GM18907 (cell line): ENCODE measurements around the gene RAVER2.
"Not testable (repeated sequence)": the region's sequence is repeated elsewhere in the genome, so short reads cannot be mapped to it uniquely, and the experiment has no call there.

ENCODE experiments used
- ATAC-seq: cut with Tn5 transposase; IDR thresholded peaks from one replicate; pipeline ENCODE4 v1.9.1; 2021; ENCODE audit warnings: mild to moderate bottlenecking, moderate library complexity; ENCODE audit not compliant: unreplicated experiment

Gene RAVER2

DNA sequence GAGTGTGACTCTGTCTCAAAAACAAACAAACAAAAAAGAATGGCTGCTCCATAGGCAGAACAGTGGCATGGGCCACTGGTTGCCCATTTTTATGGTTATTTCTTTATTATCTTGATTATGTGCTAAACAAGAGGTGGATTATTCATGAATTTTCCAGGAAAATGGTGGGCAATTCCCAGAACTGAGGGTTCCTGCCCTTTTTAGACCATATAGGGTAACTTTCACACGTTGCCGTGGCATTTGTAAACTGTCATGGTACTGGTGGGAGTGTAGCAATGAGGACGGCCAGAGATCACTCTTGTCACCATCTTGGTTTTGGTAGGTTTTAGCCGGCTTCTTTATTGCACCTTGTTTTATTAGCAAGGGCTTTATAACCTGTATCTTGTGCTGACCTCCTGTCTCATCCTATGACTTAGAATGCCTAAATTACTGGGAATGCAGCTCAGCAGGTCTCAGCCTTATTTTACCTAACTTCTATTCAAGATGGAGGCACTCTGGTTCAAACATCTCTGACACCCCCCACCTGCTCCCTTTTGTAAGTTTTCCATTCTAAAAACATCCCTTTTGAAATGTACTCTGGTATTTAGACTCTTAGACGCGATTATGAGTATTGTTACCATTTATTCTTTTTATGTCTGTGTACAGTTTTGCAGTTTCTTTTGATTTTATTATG, 57.1 kb downstream of the RAVER2 start:
- ATAC-seq, result no peak

DNA sequence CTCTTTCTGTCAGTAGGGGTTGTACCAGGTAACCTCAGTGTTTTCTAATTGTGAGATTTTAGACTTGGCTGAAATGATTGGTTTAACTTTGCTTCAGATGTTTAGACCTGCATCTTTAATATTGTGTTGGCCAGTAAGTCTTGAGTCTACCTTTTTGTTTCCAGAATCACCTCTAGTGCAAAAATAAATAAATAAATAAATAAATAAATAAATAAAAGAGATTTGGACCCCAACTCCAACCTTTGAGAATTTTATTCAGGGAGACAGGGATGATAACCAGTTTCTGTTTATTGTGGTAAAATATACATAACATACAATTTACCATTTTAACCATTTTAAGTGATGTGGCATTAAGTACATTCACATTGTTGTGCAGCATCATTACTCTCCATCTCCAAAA, 64.4 kb downstream of the RAVER2 start:
- no peak for ATAC-seq

DNA sequence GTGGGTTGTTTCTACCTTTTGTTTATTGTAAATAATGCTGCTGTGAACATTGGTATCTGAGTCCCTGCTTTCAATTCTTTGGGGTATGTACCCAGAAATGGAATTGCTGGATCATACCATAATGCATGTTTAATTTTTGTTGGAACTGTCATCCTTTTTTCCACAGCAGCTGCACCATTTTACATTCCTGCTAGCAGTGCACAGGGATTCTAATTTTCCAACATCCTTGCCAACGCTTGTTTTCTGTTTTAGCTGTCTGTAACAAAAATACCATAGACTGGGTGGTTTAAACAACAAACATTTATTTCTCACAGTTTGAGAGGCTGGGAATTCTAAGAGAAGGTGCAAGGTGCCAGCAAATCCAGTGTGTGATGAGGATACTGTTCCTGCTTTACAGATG, 65.1 kb downstream of the RAVER2 start:
- no peak for ATAC-seq

DNA sequence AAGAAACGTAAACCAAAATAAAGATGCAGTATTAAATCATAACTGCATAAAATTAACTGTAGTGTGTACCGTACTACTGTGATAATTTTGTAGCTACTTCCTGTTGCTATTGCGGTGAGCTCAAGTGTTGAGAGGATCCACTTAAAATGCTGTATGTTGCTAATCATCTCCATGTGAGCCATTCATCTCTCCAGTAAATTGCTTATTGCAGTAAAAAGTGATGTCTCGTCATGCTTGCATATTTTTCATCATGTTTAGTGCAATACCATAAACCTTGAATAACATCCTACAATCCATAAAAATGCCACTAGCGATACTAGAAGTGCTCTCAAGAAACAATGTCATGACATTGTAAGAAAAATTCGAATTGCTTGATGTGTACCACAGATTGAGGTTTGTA, 66.3 kb downstream of the RAVER2 start:
- no peak for ATAC-seq

DNA sequence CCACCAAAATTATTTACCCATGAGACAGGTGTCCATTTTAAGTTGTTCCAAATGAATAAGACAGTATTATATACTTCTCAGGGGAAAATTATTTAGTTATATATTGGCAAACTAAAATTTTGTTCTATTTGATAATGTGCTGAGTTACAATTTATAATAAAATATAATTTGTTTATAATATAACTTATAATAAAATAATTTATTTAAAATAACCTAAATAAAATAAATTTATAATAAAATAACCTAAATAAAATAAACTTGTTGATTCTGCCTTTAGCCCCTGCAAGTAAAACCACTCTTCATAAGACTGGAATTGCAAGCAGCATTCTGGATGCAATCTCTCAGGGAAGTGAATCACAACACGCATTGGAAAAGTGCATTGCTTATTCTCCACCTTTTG, 69.6 kb downstream of the RAVER2 start:
- ATAC-seq, result no peak

DNA sequence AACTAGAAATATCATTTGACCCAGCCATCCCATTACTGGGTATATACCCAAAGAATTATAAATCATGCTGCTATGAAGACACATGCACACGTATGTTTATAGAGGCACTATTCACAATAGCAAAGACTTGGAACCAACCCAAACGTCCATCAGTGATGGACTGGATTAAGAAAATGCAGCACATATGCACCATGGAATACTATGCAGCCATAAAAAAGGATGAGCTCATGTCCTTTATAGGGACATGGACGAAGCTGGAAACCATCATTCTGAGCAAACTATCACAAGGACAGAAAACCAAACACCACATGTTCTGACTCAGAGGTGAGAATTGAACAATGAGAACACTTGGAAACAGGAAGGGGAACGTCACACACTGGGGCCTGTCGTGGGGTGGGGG, 72.5 kb downstream of the RAVER2 start:
- ATAC-seq, result not testable (repeated sequence)

DNA sequence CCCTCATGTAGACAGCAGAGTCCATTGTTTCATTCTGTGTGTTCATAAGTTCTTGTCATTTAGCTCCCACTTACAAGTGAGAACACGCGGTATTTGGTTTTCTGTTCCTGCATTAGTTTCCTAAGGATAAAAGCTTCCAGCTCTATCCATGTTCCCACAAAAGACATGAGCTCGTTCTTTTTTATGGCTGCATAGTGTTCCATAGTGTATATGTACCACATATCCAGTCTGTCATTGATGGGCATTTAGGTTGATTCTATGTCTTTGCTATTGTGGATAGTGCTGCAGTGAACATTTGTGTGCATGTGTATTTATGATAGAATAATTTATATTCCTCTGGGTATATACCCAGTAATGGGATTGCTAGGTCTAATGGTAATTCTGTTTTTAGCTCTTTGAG, 75.7 kb downstream of the RAVER2 start:
- ATAC-seq, result not testable (repeated sequence)

DNA sequence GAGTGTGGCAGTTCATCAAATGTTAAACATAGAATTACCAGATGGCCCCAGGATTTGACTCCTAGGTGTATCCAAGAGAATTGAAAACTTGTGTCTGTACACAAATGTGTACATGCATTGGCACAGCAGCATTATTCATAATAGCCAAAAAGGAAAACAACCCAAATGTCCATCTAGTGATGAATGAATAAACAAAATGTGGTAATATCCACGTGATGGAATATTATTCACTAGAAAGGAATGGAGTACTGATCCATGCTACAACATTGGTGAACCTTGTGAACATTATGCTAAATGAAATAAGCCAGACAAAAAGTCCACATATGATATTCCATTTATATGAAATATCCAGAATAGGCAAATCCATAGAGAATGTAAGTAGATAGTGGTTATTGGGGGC, 77.7 kb downstream of the RAVER2 start:
- ATAC-seq, result no peak

DNA sequence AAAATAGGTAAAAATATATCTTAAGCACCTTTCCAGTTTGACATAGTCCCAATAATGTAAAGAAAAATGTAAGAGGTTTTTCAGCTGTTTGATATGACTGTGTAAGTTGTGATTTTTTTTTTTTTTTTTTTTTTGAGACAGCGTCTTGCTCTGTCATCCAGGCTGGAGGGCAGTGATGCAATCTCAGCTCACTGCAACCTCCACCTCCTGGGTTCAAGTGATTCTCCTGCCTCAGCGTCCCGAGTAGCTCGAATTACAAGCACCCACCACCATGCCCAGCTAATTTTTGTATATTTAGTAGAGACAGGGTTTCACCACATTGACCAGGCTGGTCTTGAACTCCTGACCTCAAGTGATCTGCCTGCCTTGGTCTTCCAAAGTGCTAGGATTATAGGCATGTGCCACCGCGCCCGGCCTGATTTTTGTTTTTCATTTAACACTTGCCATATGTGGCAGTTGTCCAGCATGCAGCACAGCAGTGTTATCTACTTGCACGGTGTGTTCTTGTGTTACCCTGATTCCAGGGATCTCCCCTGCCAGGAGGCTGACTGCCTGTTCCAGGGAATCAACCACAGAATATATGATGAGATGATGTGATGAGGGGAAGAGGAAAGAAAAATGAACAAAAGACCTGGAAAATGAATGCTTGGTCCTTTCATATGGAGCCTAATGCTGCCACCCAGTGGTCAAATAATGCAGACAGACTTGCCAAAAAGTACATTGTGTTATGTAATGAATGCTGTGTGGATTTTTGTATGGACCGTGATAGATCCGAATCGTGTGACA, 79.0 kb downstream of the RAVER2 start:
- ATAC-seq, result peak; percentile 70

DNA sequence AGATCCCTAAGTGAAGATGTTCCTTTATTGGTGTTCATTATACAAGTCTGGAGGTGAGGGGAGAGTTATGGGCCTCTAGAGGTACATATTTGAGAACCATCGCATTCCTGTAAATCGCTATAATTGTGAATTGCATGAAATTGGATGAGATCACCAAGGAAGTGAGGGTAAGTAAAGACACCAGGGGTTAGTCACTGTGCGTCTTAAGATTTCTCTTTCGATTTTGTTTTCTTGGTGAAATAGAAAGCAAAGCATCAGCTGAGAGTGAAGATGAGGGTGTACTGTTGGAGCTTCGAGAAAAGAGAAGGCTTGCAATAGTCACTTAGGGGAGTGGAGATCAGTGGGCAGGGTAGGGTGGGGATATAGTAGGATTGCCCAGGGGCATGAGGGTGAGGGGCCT, 82.1 kb downstream of the RAVER2 start:
- ATAC-seq, result no peak

DNA sequence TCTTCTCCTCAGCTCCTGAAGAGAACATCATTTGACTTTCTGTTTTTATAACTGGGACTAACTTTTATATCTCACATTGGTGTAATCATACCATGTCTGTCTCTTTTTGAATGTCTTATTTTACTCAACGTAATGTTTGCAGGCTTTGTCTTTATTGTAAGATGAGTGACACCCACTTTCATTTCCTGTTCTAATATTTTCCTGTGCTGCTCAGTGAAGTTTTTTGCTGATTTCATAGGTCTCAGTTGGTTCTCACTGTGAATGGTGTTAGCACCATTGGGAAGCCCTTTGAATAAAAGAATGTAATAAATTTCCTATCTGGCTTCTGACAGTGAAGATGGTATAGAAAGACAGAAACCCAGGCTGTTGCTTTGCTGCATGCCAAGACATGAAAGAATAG, 84.0 kb downstream of the RAVER2 start:
- ATAC-seq, result no peak

DNA sequence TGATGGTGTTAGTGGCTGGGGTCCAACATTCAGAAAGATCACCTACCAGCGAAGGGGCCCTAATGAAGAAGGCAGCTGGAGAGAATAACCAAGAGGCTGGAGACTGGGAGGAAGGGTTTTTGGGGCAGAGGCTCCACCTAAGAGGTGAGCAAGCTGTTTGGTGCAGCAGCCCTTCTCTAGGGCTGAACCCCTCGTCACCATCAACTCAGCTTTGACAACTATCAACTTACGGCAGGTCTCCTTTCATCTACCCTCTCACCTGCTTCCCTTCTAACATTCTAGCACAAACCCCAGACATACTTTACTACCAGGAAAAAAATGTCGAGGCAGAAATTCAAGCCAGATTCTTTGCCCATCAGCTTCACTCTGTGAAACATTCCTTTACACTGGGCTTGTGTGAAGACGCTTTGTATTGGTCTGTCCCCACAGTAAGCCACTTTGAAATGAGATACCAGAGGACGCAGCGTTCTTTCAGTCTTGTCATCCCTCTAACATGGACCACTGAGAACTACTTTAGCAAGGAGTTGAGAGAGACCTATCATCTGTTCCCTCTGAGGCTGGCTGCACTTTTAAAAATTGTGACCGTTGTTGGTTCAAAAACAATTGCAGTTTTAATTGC, 84.6 kb downstream of the RAVER2 start:
- no peak for ATAC-seq

DNA sequence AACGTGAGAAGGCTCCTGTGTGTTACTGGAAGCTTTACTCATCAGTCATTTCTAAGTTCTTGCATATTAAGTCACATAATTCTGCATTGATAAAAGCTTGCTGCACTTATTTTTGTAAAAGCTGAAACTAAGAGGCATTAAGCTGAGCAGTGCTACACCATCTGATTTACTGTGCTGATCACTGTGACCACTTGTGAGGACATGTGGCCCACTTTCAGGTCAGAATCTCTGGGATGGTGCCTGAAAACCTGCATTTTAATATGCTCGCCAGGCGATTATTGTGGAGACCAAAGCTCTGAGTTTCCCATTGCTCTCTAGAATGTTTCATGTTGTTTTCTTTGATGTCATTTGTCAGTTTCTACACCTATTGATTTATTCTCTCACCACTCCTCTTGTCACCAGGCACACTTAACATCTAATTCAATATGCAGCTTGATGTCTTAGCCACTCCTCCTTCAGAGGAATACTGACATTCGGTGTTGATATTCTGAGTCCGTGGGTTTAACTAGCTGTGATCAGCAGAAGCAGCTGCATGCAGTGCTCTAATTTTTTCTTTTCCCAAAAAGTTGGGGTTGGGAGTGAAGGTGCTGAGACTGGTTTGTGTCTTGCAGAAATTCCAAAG, 85.3 kb downstream of the RAVER2 start:
- no peak for ATAC-seq

DNA sequence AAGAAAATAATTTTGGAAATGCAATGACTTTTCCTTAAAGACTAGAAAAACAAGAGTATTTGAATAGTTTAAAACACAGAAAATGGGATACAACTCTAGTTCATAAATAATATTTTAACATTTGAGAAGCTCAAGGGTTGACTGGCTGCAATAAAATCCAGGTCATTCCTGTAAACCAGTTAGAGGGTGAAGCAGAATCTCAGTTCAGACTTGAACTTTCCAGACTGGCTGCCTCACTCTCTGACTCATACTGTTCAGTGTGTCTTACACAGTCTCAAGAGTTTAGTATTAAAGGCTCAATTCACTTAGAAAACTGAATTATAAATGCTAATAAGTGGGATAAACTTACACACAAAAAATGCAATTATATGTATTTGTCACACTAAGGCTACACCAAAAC, 89.9 kb downstream of the RAVER2 start:
- ATAC-seq, result no peak

DNA sequence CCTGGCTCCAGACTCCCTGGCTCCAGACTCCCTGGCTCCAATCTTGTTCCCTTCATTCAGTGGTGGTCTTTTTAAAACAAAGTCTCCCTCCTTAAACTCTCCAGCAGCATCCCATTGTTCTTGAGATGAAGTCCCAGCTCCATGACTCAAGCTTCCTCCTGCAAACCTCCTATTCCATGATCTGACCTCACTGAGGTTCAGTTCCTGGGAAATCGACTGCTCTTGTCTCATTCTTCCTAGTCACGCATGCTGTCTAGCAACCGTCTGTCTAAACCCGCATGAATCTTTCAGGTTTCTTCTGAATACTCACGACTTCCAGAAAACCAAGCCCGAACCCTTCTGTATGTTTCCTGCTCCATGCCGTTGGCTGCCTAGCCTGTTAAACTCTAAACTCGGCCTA, 91.9 kb downstream of the RAVER2 start:
- no peak for ATAC-seq

DNA sequence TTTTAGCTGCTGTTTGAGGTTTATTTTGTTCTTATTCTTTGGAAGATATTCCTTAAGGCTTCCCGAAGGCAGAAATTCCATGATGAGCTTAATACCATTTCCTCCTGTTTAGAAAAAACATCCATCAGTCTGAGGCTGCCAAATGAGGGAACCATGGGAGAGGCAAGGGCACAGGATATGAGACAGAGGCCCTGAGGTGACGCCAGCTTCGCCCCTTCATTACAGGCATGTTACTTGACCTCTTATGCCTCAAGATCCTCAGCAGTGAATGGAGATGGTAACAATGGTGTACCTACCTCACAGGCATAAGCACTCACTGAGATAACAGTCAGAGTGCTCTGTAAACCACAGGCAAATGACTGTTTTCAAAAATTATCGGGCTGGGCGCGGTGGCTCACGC, 93.6 kb downstream of the RAVER2 start:
- no peak for ATAC-seq

DNA sequence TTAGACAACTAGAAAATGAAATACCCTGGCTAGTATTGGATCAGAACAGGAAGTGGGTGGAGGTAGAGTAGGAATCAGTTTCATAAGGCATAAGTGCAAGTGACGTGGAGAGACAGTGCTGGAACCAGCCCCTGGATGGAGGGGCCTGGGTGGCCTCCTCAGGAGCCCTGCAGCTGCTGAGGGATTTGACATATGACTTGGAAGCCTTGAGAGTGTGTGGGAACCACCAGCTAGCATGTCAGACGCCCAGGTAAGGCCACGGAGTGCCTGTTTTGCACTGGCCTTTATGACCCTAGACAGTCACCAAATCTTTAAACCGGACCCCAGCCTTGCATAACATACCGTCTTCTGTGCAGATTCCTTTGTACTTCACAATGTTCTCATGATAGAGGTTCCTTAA, 94.4 kb downstream of the RAVER2 start:
- ATAC-seq, result no peak

DNA sequence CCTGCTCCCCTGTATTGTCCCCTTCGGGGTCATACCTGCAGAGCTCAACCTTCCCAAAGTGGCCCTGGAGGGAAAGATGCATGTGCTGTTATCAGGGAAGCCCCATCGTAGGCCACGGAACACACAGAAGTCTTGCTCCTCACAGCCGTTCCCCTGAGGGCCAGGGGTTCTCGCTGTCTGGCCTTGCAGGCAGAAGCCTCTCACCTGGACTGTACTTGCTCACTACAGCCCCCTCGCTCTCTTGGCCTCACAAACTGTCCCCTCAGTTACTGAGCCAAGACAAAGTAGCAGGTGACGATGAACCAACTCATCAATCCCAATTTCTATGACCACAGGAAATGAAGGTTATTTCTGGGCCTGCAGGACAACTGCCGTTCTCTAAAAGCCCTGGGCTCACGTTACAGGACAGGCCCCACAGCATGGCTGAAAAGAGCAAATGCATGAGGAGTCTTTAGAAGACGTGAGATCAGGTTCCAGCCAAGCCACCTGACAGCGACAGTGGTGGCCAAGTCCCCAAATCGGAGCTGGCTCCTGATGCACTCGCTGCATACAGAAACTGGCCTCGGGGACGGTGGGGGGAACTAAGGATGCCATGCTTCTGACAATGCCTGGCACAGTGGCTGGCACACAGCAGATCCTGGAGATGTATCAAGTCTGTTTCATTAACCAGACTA, 95.0 kb downstream of the RAVER2 start:
- ATAC-seq, result no peak

DNA sequence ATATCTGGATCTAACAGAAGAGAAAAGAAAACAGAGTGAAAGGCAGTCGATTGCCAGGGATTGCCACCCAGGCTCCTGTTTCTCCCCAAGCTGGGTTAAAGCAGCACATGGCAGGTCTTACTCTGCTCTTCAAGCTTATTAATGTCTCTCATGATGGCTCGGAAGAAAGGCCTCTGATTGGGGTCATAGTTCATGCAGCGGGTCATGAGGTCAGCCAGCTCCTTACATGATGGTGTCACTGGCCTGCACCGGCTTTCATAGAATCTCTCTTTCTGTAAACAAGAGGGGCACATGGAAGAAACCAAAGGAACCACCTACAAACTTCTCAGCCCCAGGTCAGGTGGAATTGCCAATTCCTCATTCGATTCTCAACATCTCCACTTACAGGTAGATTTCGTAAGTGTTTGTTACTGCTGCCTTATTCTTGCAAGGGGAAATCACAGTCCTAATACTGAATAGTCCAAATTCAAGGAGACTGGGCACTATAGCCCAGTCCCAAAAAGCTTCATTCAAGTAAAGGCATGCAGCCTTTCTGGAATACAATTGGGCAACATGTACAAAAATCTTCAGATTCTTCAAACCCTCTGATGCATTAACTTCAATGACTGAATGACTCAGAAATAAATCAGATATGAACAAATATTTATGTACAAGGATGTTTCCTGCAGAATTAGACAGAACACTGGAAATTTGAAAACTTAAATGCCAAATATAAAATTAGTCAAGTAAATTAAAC, 96.6 kb downstream of the RAVER2 start:
- no peak for ATAC-seq

DNA sequence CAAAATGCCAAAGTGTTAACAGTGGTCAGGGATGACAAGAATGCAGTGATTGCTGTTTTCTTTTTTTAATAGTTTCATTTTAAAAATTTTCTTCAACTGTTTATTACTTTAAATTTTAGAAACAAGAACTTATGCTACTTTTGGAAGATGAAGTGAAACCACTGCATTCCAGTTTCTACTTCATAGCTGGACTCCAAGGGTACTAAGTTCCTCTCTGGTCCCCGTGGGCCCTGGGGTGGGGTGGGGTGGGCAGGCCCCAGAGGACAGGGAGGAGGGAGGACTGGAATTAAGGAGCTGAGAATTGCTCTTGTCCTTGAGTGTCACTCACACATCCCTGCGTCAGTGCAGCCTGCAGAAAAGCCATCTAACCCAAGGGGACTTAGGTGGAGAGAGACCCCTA, 97.3 kb downstream of the RAVER2 start:
- no peak for ATAC-seq

DNA sequence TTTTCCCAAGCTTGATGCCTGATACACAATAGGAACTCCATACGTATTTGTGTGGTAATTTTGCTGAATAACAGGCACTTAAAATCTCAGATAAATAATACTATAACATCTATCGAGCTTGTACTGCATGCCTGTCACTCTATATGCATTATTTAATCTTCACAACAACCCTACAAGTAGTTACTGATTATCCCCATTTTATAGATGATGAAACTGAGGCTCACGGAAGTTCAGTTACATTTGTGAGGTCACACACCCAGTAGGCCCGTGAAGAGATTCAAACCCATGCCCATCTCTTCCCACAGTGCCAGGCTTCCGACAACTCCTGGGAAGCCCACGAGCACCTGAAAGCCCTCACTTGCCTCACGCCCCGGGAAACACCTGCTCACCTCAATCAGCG, 98.8 kb downstream of the RAVER2 start:
- no peak for ATAC-seq
